Kidney tubule cell (primary cell): ENCODE data around the gene MACROD1.
A peak's percentile ranks its signal among the peaks of the same experiment; 100 is the strongest.

ENCODE experiments used
- DNase-seq: peaks from one replicate; pipeline ENCODE4 v3.0.0-alpha.2; 2018; ENCODE audit warnings: low spot score

The MACROD1 gene

GRCh38 chr11:64152841-64153691, 12.8 kb downstream of the MACROD1 start:
- peak; percentile 58 for DNase-seq

- DNase-seq = no peak
Measured at GRCh38 chr11:64151337-64151736, 14.6 kb downstream of the MACROD1 start.

GRCh38 chr11:64150481-64151239, 15.3 kb downstream of the MACROD1 start:
- no peak for DNase-seq

- DNase-seq = no peak
Measured at GRCh38 chr11:64150051-64150450, 15.9 kb downstream of the MACROD1 start.

- DNase-seq = no peak
Measured at GRCh38 chr11:64148917-64149617, 16.8 kb downstream of the MACROD1 start.

GRCh38 chr11:64148226-64148916, 17.5 kb downstream of the MACROD1 start:
- peak; percentile 73 for DNase-seq

GRCh38 chr11:64146036-64146955, 19.6 kb downstream of the MACROD1 start:
- peak; percentile 60 for DNase-seq

- no peak for DNase-seq
Measured at GRCh38 chr11:64144587-64145472, 21.1 kb downstream of the MACROD1 start.

- peak; percentile 60 for DNase-seq
Measured at GRCh38 chr11:64141081-64141783, 24.7 kb downstream of the MACROD1 start.

GRCh38 chr11:64140082-64140481, 25.8 kb downstream of the MACROD1 start:
- no peak for DNase-seq

- DNase-seq = no peak
Measured at GRCh38 chr11:64139049-64139448, 26.9 kb downstream of the MACROD1 start.

GRCh38 chr11:64138398-64138797, 27.5 kb downstream of the MACROD1 start:
- no peak for DNase-seq

- no peak for DNase-seq
Measured at GRCh38 chr11:64136765-64137441, 29.0 kb downstream of the MACROD1 start.

GRCh38 chr11:64135711-64136110, 30.2 kb downstream of the MACROD1 start:
- no peak for DNase-seq

- DNase-seq = no peak
Measured at GRCh38 chr11:64134963-64135362, 30.9 kb downstream of the MACROD1 start.

GRCh38 chr11:64132982-64133705, 32.8 kb downstream of the MACROD1 start:
- DNase-seq = no peak

GRCh38 chr11:64132191-64132771, 33.6 kb downstream of the MACROD1 start:
- DNase-seq = no peak
